ACHN (cell line): ENCODE results near the gene B4GALNT1.
A peak's percentile ranks its signal among the peaks of the same experiment; 100 is the strongest.
"Not testable (repeated sequence)": the region's sequence is repeated elsewhere in the genome, so short reads cannot be mapped to it uniquely, and the experiment has no call there.

Experiments
- DNase-seq: peaks from one replicate; pipeline ENCODE4 v3.0.0-alpha.2; 2015
- in situ Hi-C: cut with HindIII; loops from 2 replicates; pipeline ENCODE4 v1.10.0; 2017; ENCODE audit warnings: low sequenced_read_pairs, low pct_ligation_motif_present, low pct_unique_long_range_greater_than_20kb

The B4GALNT1 gene

DNA sequence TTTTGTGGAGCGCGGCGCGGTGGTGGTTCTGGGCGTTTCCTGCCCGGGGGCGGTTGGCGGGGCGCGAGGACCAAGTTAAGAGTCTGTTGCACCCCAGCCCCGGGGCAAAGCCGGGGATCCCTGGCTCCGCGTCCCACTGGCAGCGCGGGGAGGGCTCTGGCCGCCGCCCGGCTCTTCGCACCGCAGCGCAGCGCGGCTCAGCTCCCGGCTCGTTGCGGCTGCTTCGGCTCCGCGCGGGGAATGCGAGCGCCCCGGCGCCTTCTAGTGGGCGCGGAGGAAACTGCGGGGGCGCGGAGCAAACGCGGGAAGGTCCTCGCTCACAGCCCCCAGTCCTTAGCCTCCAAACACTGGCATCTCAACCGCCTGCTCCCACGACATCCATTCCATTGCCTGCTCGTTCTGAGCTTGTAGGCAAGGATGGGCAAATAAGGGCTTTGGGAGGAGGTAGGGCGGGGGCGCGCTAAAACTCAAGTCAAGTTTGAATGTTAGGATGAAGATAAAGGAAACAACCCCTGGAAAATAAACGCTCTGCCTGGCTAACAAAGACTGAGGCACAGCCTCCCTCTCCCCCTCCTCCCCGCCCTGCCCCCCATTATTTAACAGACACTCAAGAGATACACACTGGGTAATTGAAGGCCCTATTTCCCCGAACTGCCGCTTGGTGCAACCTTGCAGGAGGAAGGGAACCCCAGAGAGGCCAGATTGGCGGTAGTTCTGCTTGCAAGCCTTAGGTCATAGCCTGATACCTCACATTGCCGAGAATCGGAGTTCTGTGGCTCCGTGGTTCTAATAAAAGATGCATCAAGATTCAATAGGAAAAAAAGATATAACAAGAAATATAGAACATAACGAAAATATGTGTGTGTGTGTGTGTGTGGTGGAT, at the start of gene B4GALNT1:
B4GALNT1 (minus strand) TSS at position 244 of the 883 bp plus-strand sequence. CDS start 1,069 bp downstream, outside the sequence.
- peak; percentile 83 for DNase-seq
- in situ Hi-C loops, result no loop called here

DNA sequence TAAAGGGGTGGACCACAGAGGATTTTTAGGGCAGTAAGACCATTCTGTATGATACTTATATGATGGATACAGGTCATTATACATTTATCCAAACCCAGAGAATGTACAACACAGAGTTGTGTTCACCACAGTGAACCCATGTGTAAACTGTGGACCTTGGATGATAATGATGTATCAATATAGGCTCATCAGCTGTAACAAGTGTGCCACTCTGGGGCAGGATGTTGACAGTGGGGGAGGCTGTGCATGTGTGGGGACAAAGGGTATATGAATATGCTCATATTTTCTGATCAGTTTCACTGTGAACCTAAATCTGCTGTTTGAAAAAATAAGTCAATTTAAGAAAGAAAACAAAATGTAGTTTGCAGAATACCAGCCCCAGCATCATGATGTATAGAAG, 46.7 kb upstream of the B4GALNT1 start:
- in situ Hi-C loops, result no loop called here
- DNase-seq, result no peak

- in situ Hi-C loops, DNase-seq: not testable (repeated sequence)
Observed at GRCh38 chr12:57677947-57678346, 44.9 kb upstream of the B4GALNT1 start.

GRCh38 chr12:57674691-57675090, 41.7 kb upstream of the B4GALNT1 start:
- DNase-seq, result no peak
- in situ Hi-C loops, result no loop called here

- DNase-seq, result no peak
- in situ Hi-C loops, result no loop called here
Observed at GRCh38 chr12:57672801-57673200, 39.8 kb upstream of the B4GALNT1 start.

- in situ Hi-C loops, DNase-seq: not testable (repeated sequence)
Observed at GRCh38 chr12:57671811-57672210, 38.8 kb upstream of the B4GALNT1 start.

GRCh38 chr12:57669691-57670090, 36.7 kb upstream of the B4GALNT1 start:
- in situ Hi-C loops, DNase-seq: not testable (repeated sequence)

DNA sequence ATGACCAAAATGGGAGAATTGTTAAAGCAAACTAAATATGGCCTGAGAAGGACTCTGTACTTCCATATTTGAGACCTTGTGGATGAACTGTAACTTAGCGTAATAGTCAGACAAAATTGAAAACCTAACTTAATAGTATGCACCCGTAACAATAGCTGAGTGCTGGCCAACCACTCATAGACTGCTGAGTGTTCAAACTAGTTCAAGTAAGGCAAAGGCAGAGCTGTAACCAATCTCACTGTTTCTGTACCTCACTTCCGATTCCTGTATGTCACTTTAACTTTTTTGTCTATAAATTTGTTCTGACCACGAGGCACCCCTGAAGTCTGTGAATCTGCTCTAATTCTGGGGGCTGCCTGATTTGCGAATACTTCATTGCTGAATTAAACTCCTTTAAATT, 33.9 kb upstream of the B4GALNT1 start:
- DNase-seq, result no peak
- in situ Hi-C loops, result no loop called here

- in situ Hi-C loops, DNase-seq: not testable (repeated sequence)
Observed at GRCh38 chr12:57665066-57665820, 32.2 kb upstream of the B4GALNT1 start.

DNA sequence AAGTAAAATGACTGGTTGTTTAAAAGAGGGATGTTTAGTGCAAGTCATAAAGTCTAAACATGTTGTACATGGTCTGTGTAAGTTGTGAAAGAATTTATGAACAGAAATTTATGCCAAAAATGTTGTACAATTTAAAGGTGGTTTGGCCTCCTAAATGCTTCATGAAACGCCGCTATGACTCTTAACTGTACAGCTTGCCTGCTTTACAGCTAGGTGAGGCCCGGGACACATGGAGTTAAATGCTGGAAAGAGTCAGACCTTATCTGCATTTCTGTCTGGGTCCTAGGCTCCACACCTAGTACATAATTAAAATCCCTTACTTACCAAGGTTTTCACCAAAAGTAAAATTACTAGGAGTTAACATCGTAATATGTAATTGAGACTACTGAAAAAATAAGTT, 28.4 kb upstream of the B4GALNT1 start:
- no peak for DNase-seq
- in situ Hi-C loops, result no loop called here

DNA sequence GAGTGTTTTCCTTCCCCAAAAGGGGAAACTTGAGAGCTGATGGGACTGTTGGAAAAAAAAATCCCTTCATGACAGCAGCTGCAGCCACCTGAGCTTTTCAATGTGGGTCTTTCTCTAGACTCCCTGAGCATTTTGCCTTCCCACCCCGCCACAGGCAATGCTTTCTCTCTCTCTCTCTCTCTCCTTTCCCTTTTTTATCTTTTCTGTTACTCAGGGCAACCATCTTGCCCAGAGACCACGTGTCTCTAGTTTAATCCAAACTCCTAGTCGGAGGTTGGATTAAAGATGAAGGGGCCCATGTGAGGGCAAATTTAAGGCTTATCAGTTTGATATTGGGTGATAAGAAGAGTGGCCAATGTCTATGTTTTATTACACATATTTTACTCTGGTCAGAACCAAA, 25.9 kb upstream of the B4GALNT1 start:
- in situ Hi-C loops, result no loop called here

GRCh38 chr12:57657744-57658143, 24.7 kb upstream of the B4GALNT1 start:
- in situ Hi-C loops, result no loop called here
- DNase-seq, result no peak

More for the DNA sequence above, 25.9 kb upstream of the B4GALNT1 start:
- DNase-seq, result no peak

- DNase-seq, in situ Hi-C loops: not testable (repeated sequence)
Observed at GRCh38 chr12:57656408-57656807, 23.4 kb upstream of the B4GALNT1 start.

GRCh38 chr12:57655541-57656240, 22.7 kb upstream of the B4GALNT1 start:
- no peak for DNase-seq
- in situ Hi-C loops, result no loop called here

GRCh38 chr12:57654042-57654441, 21.0 kb upstream of the B4GALNT1 start:
- DNase-seq, result no peak
- in situ Hi-C loops, result no loop called here

DNA sequence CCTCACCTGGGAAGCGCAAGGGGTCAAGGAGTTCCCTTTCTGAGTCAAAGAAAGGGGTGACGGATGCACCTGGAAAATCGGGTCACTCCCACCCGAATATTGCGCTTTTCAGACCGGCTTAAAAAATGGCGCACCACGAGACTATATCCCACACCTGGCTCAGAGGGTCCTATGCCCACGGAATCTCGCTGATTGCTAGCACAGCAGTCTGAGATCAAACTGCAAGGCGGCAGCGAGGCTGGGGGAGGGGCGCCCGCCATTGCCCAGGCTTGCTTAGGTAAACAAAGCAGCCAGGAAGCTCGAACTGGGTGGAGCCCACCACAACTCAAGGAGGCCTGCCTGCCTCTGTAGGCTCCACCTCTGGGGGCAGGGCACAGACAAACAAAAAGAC, 13.7 kb upstream of the B4GALNT1 start:
- DNase-seq, in situ Hi-C loops: not testable (repeated sequence)

GRCh38 chr12:57645990-57646658, 13.1 kb upstream of the B4GALNT1 start:
- in situ Hi-C loops, result not testable (repeated sequence)
- peak; percentile 55 for DNase-seq

DNA sequence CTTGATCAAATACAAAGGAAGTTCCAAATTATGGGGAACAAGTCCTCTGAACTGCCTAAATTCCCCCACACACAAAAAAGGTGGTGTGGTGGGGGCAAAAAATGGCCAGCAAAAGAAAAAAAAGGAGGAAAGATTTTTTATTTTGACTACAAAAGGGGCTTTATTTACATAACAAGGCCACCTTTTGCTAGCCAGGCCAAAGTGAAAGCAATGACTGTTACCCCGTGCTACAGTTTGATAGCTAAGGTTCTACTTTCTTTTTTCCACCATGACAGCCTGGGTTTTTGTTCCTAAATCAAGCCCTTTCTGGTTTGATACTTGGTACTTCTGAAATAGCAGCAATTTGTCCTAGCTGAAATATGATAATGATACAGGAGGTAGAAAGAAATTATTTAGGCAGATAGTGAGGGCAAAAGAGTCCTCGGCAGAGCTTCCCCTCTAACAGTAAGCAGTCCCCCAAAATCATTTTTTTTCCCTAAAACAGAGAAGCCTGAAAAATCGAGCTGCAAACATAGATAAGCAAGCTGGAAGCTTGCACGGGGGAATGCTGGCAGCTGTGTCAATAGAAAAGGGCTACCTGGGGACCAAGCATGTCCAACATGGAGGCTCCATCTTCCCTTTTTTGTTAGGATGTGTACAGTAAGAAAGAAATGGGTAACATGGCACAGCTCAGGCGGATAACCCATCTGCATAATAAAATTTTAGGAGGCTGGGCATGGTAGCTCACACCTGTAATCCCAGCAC, 8.9 kb upstream of the B4GALNT1 start:
- in situ Hi-C loops, result no loop called here
- no peak for DNase-seq
